ENCODE results near the gene SBSN. TPM values are rescaled to one million over a fixed set of nuclear protein-coding genes. Genes with fewer than 3 reads are reported as not detected.

Gene SBSN
- total RNA-seq, 1 donor from 2014 or later: 0.18 TPM

GRCh38 chr19:35561436-35561835 lies 33.3 kb upstream of the SBSN start:
- Histone ChIP-seq H3K27me3 (ENCODE audit: insufficient read depth, low read length) (peaks cover 12% of the 10 kb centered on the region), H3K4me1 (ENCODE audit: insufficient read depth, low read length) (peaks cover 2% of the 10 kb centered on the region), H3K79me2 (ENCODE audit: insufficient read depth, low read length) (no peaks in the 10 kb centered on the region), H3K36me3 (ENCODE audit: insufficient read depth, low read length) (no peaks in the 10 kb centered on the region), H3K27ac (ENCODE audit: low read depth, low read length) (no peak overlapping the region), H3K9ac (ENCODE audit: low read length) (no peak overlapping the region), H3K4me3 (ENCODE audit: insufficient read depth, low read depth, low read length) (no peak overlapping the region), H3K9me3 (ENCODE audit: insufficient read depth, low read depth, low read length) (no peaks in the 10 kb centered on the region), H3K4me2 (ENCODE audit: low read length) (no peak overlapping the region), H2AFZ (ENCODE audit: low read depth, low read length) (no peak overlapping the region), H4K20me1 (ENCODE audit: insufficient read depth, low read length) (no peaks in the 10 kb centered on the region)
- Mint-ChIP-seq H3K27me3 (ENCODE audit: low read depth, unreplicated experiment) (peaks cover 56% of the 10 kb centered on the region), H3K9me3 (ENCODE audit: unreplicated experiment) (no peaks in the 10 kb centered on the region), H3K36me3 (ENCODE audit: low read depth, unreplicated experiment) (no peaks in the 10 kb centered on the region), H3K27ac (ENCODE audit: unreplicated experiment) (no peak overlapping the region), H3K4me1 (ENCODE audit: low read depth, unreplicated experiment) (no peaks in the 10 kb centered on the region), H3K4me3 (ENCODE audit: unreplicated experiment) (no peak overlapping the region)
- FAIRE-seq (no peak), DNase-seq (ENCODE audit: low read depth) (no peak)
- TF ChIP-seq CTCF (IDR thresholded peaks at IDR 0.05; ENCODE audit: insufficient read depth, low read depth, low read length) (no peak), EZH2 (IDR thresholded peaks at IDR 0.05; ENCODE audit: insufficient read depth, low read length) (no peak)

GRCh38 chr19:35560677-35561076 lies 32.6 kb upstream of the SBSN start:
- no peak for FAIRE-seq
- no peak overlapping the region for H3K4me3 ChIP-seq (ENCODE audit: insufficient read depth, low read depth, low read length)

More at GRCh38 chr19:35560677-35561076, 32.6 kb upstream of the SBSN start:
- Mint-ChIP-seq H3K27me3 (ENCODE audit: low read depth, unreplicated experiment) (peaks cover 62% of the 10 kb centered on the region), H3K9me3 (ENCODE audit: unreplicated experiment) (no peaks in the 10 kb centered on the region), H3K4me1 (ENCODE audit: low read depth, unreplicated experiment) (no peaks in the 10 kb centered on the region), H3K36me3 (ENCODE audit: low read depth, unreplicated experiment) (no peaks in the 10 kb centered on the region), H3K4me3 (ENCODE audit: unreplicated experiment) (no peak overlapping the region), H3K27ac (ENCODE audit: unreplicated experiment) (no peak overlapping the region)
- no peak for TF ChIP-seq CTCF (IDR thresholded peaks at IDR 0.05; ENCODE audit: insufficient read depth, low read depth, low read length)
- no peak for TF ChIP-seq EZH2 (IDR thresholded peaks at IDR 0.05; ENCODE audit: insufficient read depth, low read length)
- H3K9me3 ChIP-seq (ENCODE audit: insufficient read depth, low read depth, low read length): no peaks in the 10 kb centered on the region
- no peak for DNase-seq (ENCODE audit: low read depth)
- no peak overlapping the region for H2AFZ ChIP-seq (ENCODE audit: low read depth, low read length)
- H3K4me1 ChIP-seq (ENCODE audit: insufficient read depth, low read length): peaks cover 2% of the 10 kb centered on the region
- H4K20me1 ChIP-seq (ENCODE audit: insufficient read depth, low read length): no peaks in the 10 kb centered on the region
- H3K79me2 ChIP-seq (ENCODE audit: insufficient read depth, low read length): no peaks in the 10 kb centered on the region
- H3K9ac ChIP-seq (ENCODE audit: low read length): no peak overlapping the region
- H3K27me3 ChIP-seq (ENCODE audit: insufficient read depth, low read length): peaks cover 12% of the 10 kb centered on the region
- H3K27ac ChIP-seq (ENCODE audit: low read depth, low read length): no peak overlapping the region
- no peak overlapping the region for H3K4me2 ChIP-seq (ENCODE audit: low read length)
- no peaks in the 10 kb centered on the region for H3K36me3 ChIP-seq (ENCODE audit: insufficient read depth, low read length)
